ENCODE data around the gene HORMAD2. TPM values are rescaled to one million over a fixed set of nuclear protein-coding genes. Genes with fewer than 3 reads are reported as not detected.
A peak's percentile ranks its signal among the peaks of the same experiment; 100 is the strongest.

The HORMAD2 gene
- total RNA-seq, 4 donors from 2014 or later = not detected

DNA sequence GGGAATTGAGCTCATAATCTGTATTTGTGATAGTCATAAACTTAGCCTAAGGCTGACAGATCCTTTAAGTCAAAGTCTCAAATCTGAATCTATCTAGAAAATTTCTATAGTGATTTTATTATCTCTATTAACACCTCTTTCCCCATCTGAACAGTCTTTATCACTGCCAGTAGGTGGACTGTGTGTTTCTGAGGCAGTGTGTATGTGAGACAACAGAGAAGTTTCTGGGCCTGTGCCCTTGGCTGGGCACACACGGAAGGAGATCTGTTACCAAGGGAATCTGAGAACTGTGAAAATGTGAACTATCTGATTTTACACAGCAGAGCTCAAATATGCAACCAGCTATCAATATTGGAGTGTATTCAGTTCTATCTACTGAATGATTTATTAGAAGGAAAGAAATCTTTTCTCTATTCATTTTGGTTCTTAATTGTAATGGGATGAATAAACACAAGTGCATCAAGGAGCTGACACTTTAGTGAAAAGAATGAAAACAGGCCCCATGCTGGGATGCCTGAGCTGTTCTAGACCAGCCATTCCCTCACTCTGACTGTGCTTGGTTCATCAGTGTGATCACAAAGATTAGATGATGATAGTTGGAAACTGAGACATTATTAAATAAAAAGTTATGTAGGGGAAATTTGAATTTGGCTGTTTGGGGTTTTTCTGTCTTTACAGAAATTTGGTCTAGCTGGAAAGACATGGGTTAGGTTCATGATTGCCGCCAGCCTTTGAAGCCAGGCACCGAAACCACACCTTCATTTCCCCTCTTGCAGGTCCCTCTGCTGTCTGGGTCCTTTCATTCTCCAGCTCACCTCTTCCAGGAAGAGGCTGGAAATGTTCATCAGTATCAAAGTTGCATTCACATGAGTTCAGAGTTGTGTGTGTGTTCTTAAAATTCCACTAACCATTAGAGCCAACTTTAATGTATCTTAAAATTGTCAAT, 98.2 kb downstream of the HORMAD2 start:
- H3K27me3 ChIP-seq = no peaks in the 10 kb centered on the region
- WGBS, 2 donors = 75 to 78% methylated on average over 3 of the region's 3 CpGs
- H3K4me1 ChIP-seq = peaks cover 12 to 24% of the 10 kb centered on the region in 2 donors
- H3K4me3 ChIP-seq (replicated peaks in 1 of 3) = no peak overlapping the region
- peak; percentile 53 to 65 for DNase-seq
- no peaks in the 10 kb centered on the region for H3K9me3 ChIP-seq
- no peaks in the 10 kb centered on the region for H3K36me3 ChIP-seq
- peak overlapping the region; percentile 64 to 69 (median 66) for H3K27ac ChIP-seq
- TF ChIP-seq, protein P1, sequence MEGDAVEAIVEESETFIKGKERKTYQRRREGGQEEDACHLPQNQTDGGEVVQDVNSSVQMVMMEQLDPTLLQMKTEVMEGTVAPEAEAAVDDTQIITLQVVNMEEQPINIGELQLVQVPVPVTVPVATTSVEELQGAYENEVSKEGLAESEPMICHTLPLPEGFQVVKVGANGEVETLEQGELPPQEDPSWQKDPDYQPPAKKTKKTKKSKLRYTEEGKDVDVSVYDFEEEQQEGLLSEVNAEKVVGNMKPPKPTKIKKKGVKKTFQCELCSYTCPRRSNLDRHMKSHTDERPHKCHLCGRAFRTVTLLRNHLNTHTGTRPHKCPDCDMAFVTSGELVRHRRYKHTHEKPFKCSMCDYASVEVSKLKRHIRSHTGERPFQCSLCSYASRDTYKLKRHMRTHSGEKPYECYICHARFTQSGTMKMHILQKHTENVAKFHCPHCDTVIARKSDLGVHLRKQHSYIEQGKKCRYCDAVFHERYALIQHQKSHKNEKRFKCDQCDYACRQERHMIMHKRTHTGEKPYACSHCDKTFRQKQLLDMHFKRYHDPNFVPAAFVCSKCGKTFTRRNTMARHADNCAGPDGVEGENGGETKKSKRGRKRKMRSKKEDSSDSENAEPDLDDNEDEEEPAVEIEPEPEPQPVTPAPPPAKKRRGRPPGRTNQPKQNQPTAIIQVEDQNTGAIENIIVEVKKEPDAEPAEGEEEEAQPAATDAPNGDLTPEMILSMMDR (IDR thresholded peaks at IDR 0.05) = peak in 4 of 6 experiments; percentile 31 to 62 (median 45)
- TF ChIP-seq POLR2A (IDR thresholded peaks at IDR 0.05) = no peak
- intact Hi-C loops (cut with DNase I) = no loop called here

DNA sequence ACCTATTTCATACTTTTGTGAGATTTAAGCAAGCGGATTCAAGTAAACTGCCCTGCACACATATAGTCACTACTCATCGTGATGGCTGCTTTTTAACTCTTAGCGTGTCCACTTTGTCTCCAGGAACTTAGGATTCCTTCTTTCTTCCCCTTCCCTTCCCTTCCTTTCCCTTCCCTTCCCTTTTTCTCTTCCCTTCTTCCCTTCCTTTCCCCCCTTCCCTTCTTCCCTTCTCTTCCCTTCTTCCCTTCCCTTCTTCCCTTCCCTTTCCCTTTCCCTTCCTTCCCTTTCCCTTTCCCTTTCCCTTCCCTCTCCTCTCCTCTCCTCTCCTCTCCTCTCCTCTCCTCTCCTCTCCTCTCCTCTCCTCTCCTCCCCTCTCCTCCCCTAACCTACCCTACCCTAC, 100.4 kb downstream of the HORMAD2 start:
- H3K9me3 ChIP-seq = no peaks in the 10 kb centered on the region
- WGBS, 2 donors = 89 to 95% methylated on average over 3 of the region's 3 CpGs
- no peaks in the 10 kb centered on the region for H3K27me3 ChIP-seq
- H3K4me1 ChIP-seq = peaks cover 10 to 22% of the 10 kb centered on the region in 2 donors
- no peaks in the 10 kb centered on the region for H3K36me3 ChIP-seq
- H3K4me3 ChIP-seq (replicated peaks in 1 of 3) = no peak overlapping the region
- TF ChIP-seq, protein P1 (IDR thresholded peaks at IDR 0.05) = no peak
- no peak for TF ChIP-seq POLR2A (IDR thresholded peaks at IDR 0.05)
- no peak for DNase-seq
- no peak overlapping the region for H3K27ac ChIP-seq
- intact Hi-C loops (cut with DNase I) = no loop called here

DNA sequence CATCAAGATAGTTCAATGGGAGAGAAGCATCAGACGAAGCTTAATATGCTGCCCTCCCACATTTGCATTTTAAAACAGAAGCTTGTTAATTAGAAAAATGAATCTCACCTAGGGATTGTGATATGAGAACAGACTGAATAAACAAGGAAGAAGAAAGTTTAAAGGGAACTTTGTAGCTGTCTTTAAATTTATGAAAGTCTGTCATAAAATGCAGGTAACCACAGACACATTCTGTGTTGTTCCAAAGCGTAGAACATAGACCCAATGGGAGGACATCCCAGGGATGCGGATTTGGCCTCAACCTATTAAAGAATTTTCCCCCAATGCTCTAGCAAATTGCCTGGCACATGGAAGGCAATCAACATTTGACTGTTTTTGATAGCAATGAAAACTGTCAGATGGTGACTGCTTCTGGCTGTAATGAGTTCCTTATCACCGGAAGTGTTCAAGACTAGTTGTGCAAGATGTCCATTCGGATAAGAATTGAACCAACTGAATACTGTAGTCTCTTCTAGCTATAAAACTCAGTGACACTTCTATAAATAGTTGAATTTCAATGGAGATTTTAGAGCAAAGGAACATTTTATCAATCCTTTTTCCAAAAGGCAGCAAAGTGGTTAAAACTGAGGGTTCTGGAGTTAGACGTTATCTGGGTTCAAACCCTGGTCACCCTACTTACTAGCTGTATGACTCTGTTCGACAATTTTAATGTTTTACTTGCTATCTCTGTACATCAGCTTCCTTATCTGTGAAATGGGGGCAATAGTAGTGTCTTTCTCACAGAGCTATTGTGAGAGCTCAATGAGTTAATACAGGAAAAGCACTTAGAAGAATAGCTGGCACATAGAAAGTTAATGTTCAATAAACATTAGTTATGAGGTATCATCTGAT, 101.4 kb downstream of the HORMAD2 start:
- H3K9me3 ChIP-seq = no peaks in the 10 kb centered on the region
- no peak for TF ChIP-seq POLR2A (IDR thresholded peaks at IDR 0.05)
- TF ChIP-seq, protein P1 (IDR thresholded peaks at IDR 0.05) = no peak
- H3K4me3 ChIP-seq (replicated peaks in 1 of 3) = no peak overlapping the region
- DNase-seq = no peak
- peaks cover 0 to 16% of the 10 kb centered on the region in 2 donors for H3K4me1 ChIP-seq
- no peaks in the 10 kb centered on the region for H3K27me3 ChIP-seq
- no peaks in the 10 kb centered on the region for H3K36me3 ChIP-seq
- WGBS, 2 donors = 85 to 87% methylated on average over 7 of the region's 7 CpGs
- intact Hi-C loops (cut with DNase I) = no loop called here
- H3K27ac ChIP-seq = no peak overlapping the region

DNA sequence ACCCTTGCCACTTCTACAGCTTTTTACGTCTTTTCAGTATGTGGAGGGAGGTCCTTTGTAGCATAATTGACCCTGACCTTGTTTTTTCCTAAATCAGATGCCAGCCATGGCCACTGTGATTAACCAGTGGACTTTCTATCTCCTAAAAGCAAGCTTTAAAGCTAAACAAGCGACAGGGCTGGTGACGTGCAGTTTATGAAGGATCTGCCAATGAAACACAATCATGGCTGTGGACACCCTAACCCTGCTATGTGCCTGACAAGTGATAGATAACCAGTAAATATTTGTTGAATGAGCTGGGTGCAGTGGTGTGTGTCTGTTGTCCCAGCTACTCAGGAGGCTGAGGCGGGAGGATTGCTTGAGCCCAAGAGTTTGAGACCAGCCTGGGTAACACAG, 102.1 kb downstream of the HORMAD2 start:
- Histone ChIP-seq H3K4me1 (peaks cover 3 to 16% of the 10 kb centered on the region in 2 donors), H3K27ac (no peak overlapping the region), H3K4me3 (replicated peaks in 1 of 3) (no peak overlapping the region), H3K27me3 (no peaks in the 10 kb centered on the region), H3K9me3 (no peaks in the 10 kb centered on the region), H3K36me3 (no peaks in the 10 kb centered on the region)
- intact Hi-C loops (cut with DNase I) = no loop called here
- no peak for DNase-seq
- WGBS, 2 donors = 87 to 92% methylated on average over 4 of the region's 4 CpGs
- TF ChIP-seq, protein P1 (IDR thresholded peaks at IDR 0.05) = no peak
- TF ChIP-seq POLR2A (IDR thresholded peaks at IDR 0.05) = no peak

Data from thyroid gland (tissue), 4 donors.